Activated naive CD4-positive, alpha-beta T cell treated with anti-CD3 and anti-CD28 coated beads, Interleukin-2, amount 50 U/mL, for 24 hours (primary cell): Measurements from ENCODE around the gene ANKRD10.

Experiments used
- H3K27ac Mint-ChIP-seq: one replicate; pipeline ENCODE4 v1.8.0; 2021; ENCODE audit warnings: mild to moderate bottlenecking, mixed read lengths
- H3K27me3 Mint-ChIP-seq: one replicate; pipeline ENCODE4 v1.8.0; 2021; ENCODE audit warnings: mixed read lengths
- H3K36me3 Mint-ChIP-seq: one replicate; pipeline ENCODE4 v1.8.0; 2021; ENCODE audit warnings: mixed read lengths
- H3K4me1 Mint-ChIP-seq: one replicate; pipeline ENCODE4 v1.8.0; 2021; ENCODE audit warnings: mixed read lengths
- H3K4me3 Mint-ChIP-seq: one replicate; pipeline ENCODE4 v1.8.0; 2021; ENCODE audit warnings: mild to moderate bottlenecking, mixed read lengths
- H3K9me3 Mint-ChIP-seq: one replicate; pipeline ENCODE4 v1.8.0; 2021; ENCODE audit warnings: mixed read lengths

Gene ANKRD10

GRCh38 chr13:110912651-110913051 is 2.2 kb downstream of the ANKRD10 start:
- Mint-ChIP-seq H3K36me3 (peaks cover 9% of the 10 kb centered on the region), H3K9me3 (no peaks in the 10 kb centered on the region), H3K27me3 (no peaks in the 10 kb centered on the region), H3K4me1 (peaks cover 71% of the 10 kb centered on the region), H3K4me3 (peak overlapping the region; percentile 95), H3K27ac (peak overlapping the region; percentile 30)

GRCh38 chr13:110911880-110912279 is 3.0 kb downstream of the ANKRD10 start:
- Mint-ChIP-seq H3K27me3 (no peaks in the 10 kb centered on the region), H3K36me3 (peaks cover 9% of the 10 kb centered on the region), H3K9me3 (no peaks in the 10 kb centered on the region), H3K4me1 (peaks cover 74% of the 10 kb centered on the region), H3K27ac (peak overlapping the region; percentile 30), H3K4me3 (peak overlapping the region; percentile 95)

- peaks cover 18% of the 10 kb centered on the region for H3K36me3 Mint-ChIP-seq
- H3K27ac Mint-ChIP-seq: no peak overlapping the region
- H3K9me3 Mint-ChIP-seq: no peaks in the 10 kb centered on the region
- peak overlapping the region; percentile 58 for H3K4me3 Mint-ChIP-seq
- H3K27me3 Mint-ChIP-seq: no peaks in the 10 kb centered on the region
- H3K4me1 Mint-ChIP-seq: peaks cover 75% of the 10 kb centered on the region
Measured at GRCh38 chr13:110910013-110910890, 4.6 kb downstream of the ANKRD10 start.

- no peaks in the 10 kb centered on the region for H3K9me3 Mint-ChIP-seq
- no peak overlapping the region for H3K4me3 Mint-ChIP-seq
- no peaks in the 10 kb centered on the region for H3K27me3 Mint-ChIP-seq
- peak overlapping the region; percentile 39 for H3K27ac Mint-ChIP-seq
- H3K36me3 Mint-ChIP-seq: peaks cover 20% of the 10 kb centered on the region
- H3K4me1 Mint-ChIP-seq: peaks cover 71% of the 10 kb centered on the region
Measured at GRCh38 chr13:110907951-110908898, 6.6 kb downstream of the ANKRD10 start.

- Mint-ChIP-seq H3K36me3 (peaks cover 20% of the 10 kb centered on the region), H3K4me3 (peak overlapping the region; percentile 26), H3K4me1 (peaks cover 62% of the 10 kb centered on the region), H3K27ac (no peak overlapping the region), H3K27me3 (no peaks in the 10 kb centered on the region), H3K9me3 (no peaks in the 10 kb centered on the region)
Measured at GRCh38 chr13:110907301-110907700, 7.6 kb downstream of the ANKRD10 start.

GRCh38 chr13:110904748-110905147 is 10.1 kb downstream of the ANKRD10 start:
- H3K27ac Mint-ChIP-seq: no peak overlapping the region
- no peaks in the 10 kb centered on the region for H3K9me3 Mint-ChIP-seq
- peaks cover 41% of the 10 kb centered on the region for H3K4me1 Mint-ChIP-seq
- no peaks in the 10 kb centered on the region for H3K27me3 Mint-ChIP-seq
- H3K36me3 Mint-ChIP-seq: peaks cover 17% of the 10 kb centered on the region
- H3K4me3 Mint-ChIP-seq: no peak overlapping the region

GRCh38 chr13:110902370-110902769 is 12.5 kb downstream of the ANKRD10 start:
- Mint-ChIP-seq H3K27ac (no peak overlapping the region), H3K27me3 (no peaks in the 10 kb centered on the region), H3K4me3 (no peak overlapping the region), H3K4me1 (peaks cover 21% of the 10 kb centered on the region), H3K9me3 (no peaks in the 10 kb centered on the region), H3K36me3 (peaks cover 10% of the 10 kb centered on the region)

GRCh38 chr13:110897521-110897920 is 17.3 kb downstream of the ANKRD10 start:
- no peaks in the 10 kb centered on the region for H3K9me3 Mint-ChIP-seq
- H3K36me3 Mint-ChIP-seq: peaks cover 8% of the 10 kb centered on the region
- peaks cover 7% of the 10 kb centered on the region for H3K4me1 Mint-ChIP-seq
- no peak overlapping the region for H3K4me3 Mint-ChIP-seq
- H3K27ac Mint-ChIP-seq: no peak overlapping the region
- no peaks in the 10 kb centered on the region for H3K27me3 Mint-ChIP-seq

GRCh38 chr13:110897014-110897413 is 17.9 kb downstream of the ANKRD10 start:
- no peak overlapping the region for H3K4me3 Mint-ChIP-seq
- H3K27ac Mint-ChIP-seq: no peak overlapping the region
- H3K27me3 Mint-ChIP-seq: no peaks in the 10 kb centered on the region
- peaks cover 10% of the 10 kb centered on the region for H3K36me3 Mint-ChIP-seq
- H3K9me3 Mint-ChIP-seq: no peaks in the 10 kb centered on the region
- H3K4me1 Mint-ChIP-seq: peaks cover 7% of the 10 kb centered on the region

GRCh38 chr13:110894086-110894485 is 20.8 kb downstream of the ANKRD10 start:
- Mint-ChIP-seq H3K27ac (no peak overlapping the region), H3K4me3 (no peak overlapping the region), H3K4me1 (peaks cover 7% of the 10 kb centered on the region), H3K36me3 (peaks cover 10% of the 10 kb centered on the region), H3K27me3 (no peaks in the 10 kb centered on the region), H3K9me3 (no peaks in the 10 kb centered on the region)

- Mint-ChIP-seq H3K36me3 (peaks cover 10% of the 10 kb centered on the region), H3K4me3 (no peak overlapping the region), H3K27me3 (no peaks in the 10 kb centered on the region), H3K4me1 (peaks cover 7% of the 10 kb centered on the region), H3K9me3 (no peaks in the 10 kb centered on the region), H3K27ac (no peak overlapping the region)
Measured at GRCh38 chr13:110893571-110893970, 21.3 kb downstream of the ANKRD10 start.

GRCh38 chr13:110890279-110891165 is 24.3 kb downstream of the ANKRD10 start:
- H3K4me1 Mint-ChIP-seq: peaks cover 3% of the 10 kb centered on the region
- no peak overlapping the region for H3K27ac Mint-ChIP-seq
- no peak overlapping the region for H3K4me3 Mint-ChIP-seq
- peaks cover 10% of the 10 kb centered on the region for H3K36me3 Mint-ChIP-seq
- no peaks in the 10 kb centered on the region for H3K27me3 Mint-ChIP-seq
- H3K9me3 Mint-ChIP-seq: no peaks in the 10 kb centered on the region

GRCh38 chr13:110888390-110888789 is 26.5 kb downstream of the ANKRD10 start:
- Mint-ChIP-seq H3K27me3 (no peaks in the 10 kb centered on the region), H3K36me3 (peaks cover 8% of the 10 kb centered on the region), H3K4me1 (no peaks in the 10 kb centered on the region), H3K27ac (peak overlapping the region; percentile 17), H3K9me3 (no peaks in the 10 kb centered on the region), H3K4me3 (no peak overlapping the region)

GRCh38 chr13:110887597-110888333 is 27.1 kb downstream of the ANKRD10 start:
- Mint-ChIP-seq H3K27ac (peak overlapping the region; percentile 65), H3K4me1 (no peaks in the 10 kb centered on the region), H3K27me3 (no peaks in the 10 kb centered on the region), H3K4me3 (no peak overlapping the region), H3K36me3 (peaks cover 4% of the 10 kb centered on the region), H3K9me3 (no peaks in the 10 kb centered on the region)
